Stimulated activated CD4-positive, alpha-beta T cell treated with anti-CD3 and anti-CD28 coated beads, Interleukin-15, amount 100 ng/mL, for 1 hour (primary cell): ENCODE measurements around the gene SMARCB1.

ENCODE experiments used
- DNase-seq, 2 donors: peaks; one replicate each; pipeline ENCODE4 v3.0.0-alpha.2; 2020; ENCODE audit warnings: low read depth in 1 of 2, low spot score in 1 of 2

SMARCB1 gene

DNA sequence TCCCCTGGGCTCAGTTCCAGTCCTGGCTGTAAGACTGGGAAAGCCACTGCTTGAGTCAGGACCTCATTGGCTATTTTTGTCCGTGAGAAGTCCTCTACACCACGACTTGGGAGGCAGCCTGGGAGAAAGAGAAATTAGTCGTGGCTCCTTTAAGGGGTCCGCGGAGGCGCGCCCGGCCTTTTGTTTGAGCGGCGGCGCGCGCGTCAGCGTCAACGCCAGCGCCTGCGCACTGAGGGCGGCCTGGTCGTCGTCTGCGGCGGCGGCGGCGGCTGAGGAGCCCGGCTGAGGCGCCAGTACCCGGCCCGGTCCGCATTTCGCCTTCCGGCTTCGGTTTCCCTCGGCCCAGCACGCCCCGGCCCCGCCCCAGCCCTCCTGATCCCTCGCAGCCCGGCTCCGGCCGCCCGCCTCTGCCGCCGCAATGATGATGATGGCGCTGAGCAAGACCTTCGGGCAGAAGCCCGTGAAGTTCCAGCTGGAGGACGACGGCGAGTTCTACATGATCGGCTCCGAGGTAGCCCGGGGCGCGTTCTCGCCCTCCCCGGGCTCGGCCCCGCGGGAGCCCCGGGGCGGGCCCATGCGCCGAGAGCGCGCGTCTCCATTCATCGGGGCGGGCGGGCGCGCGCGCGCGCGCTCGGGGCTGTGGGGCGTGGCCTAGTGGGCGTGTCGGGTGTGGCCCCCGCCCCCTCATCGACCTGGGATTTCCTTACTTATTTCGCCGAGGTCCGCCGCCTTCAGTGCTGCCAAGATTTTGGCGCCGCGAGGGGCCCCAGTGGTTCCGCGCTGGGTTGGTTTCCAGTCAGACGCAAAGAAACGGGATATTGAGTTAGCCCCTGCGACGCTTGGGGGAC lies at the start of gene SMARCB1:
Gene SMARCB1, plus strand, starts transcription at position 215 of the 848 bp plus-strand sequence. Its CDS starts 204 bp downstream, at position 419.
- DNase-seq, result peak; percentile 85 to 90

DNA sequence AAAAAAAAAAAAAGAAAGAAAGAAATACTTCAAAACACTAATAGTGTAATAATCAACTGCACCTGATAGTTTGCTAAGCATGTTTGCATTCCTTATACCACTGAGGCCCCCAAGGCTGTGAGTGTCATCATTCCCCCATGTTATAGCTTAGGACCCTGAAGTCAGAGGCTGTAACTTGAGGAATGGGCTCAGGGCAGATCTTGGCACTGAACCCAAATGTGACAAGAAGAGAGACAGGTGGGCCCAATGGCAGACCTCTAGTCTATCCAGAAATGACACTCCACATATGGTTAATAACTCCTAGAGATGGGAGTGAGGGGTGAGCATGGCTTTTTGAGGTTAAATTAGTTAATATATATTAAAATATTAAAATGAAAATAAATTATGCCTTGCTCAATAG lies 49.1 kb upstream of the SMARCB1 start:
- DNase-seq, result no peak

GRCh38 chr22:23742505-23743264 lies 44.1 kb upstream of the SMARCB1 start:
- DNase-seq, result no peak

- no peak for DNase-seq
These were observed 43.5 kb upstream of the SMARCB1 start for GRCh38 chr22:23743303-23743705.

- no peak for DNase-seq
These were observed 42.8 kb upstream of the SMARCB1 start for GRCh38 chr22:23744001-23744400.

DNA sequence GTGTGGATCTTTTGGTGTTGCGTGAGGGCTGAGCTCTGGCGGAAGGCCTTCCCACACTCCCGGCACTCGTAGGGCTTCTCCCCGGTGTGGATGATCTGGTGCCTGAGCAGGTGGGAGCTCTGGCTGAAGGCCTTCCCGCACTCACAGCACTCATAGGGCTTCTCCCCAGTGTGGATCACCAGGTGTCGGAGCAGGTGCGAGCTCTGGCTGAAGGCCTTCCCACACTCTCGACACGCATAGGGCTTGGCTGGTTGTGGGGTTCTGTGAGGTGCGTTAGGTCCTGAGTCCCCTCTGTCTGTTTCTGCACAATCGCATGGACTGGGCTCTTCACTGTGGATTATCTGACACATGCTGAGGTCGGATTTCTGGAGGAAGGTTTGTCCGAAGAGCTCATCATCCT lies 42.3 kb upstream of the SMARCB1 start:
- no peak for DNase-seq

DNA sequence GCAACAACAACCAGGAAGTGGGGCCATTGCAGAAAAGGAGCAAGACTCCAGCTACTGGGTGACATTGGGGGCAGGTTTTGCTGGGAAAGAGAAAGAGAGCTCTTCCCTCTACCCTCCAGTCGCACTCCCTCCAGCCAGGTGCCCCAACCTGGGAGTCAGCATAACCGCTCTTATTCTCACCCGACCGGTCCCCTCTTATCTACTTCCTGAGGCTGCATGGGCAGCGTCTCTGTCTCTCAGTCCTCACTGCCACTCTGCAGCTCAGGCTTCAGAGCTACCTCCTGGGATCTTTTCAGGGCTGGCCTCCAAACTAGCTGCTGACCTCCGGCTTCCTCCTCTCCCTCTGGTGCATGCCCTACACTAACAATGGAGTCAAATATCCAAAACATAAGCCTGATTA lies 41.0 kb upstream of the SMARCB1 start:
- no peak for DNase-seq

DNA sequence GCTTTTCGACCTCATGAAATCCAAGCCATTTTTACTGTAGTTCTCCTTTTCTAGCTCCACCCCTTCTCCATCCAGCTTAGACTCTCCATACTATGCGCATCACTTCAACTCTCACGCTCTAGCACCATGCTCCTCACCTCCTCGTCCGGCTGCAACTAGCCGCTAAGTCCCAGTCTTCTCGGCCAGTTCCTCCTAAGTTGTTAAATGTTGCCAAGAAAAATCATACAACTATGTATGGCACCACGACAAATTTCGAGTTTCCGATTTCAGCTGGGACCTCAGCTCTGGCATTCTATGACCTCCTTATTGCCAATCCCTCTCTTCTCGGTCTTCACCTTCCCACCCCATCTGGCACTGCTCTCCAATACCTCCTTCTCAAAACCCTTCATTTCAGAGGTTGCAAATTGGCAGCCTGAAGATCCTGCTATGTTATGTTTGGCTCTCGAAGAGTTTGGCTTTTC lies 36.9 kb upstream of the SMARCB1 start:
- no peak for DNase-seq

DNA sequence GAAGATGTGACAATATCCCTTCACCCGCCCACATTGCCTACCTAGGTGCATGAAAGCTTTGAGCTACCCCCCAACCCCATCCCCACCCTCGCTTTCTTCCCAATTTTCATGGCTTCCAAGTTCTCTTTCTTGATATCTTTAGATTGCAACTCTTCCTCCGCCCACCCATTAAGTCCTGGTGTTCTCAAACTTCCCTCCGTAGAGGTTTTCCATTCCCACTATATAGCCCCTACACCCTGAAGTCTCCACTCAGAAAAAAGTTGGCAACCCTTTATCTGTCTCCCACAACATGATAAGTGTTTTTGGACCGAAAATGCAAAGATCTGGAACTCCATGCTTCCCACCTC lies 36.4 kb upstream of the SMARCB1 start:
- DNase-seq, result no peak

DNA sequence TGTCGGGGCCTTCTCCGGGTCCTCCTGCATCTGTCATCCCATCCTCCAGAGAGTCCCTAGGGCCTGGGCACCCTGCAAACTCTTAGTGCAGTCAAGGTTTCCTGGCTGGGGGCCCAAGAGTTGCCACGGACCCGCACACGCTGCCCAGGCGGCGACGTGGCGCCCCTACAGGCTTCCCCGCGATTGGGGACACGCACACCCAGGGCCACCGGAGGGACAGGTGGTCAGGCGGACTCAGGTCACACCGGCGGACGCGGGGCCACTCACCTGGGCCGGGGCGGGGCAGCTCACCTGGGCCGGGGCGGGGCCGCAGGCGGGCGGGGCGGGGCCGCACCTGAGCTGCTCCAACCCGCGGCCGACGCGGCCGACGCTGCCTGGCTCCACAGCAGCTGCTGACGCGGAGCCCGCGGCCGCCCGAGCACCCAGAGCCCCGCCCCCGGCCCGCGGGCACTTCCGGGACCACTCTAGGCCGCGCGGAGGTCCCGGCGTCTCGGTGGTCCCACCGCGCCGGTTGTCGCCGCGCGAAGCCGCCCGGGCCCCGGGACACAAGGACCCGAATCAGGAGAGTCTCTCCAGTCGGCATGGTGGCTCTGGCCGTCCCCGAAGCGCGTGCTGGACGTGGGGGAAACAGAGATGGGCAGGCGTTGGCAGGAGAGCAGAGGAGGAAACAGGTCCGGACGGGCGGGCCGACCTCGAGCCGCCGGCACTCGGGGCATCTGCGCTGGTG lies 35.9 kb upstream of the SMARCB1 start, which contains the start of gene ZNF70:
Gene ZNF70, minus strand, starts transcription at position 399 of the 727 bp plus-strand sequence. CDS start 5,972 bp downstream, outside the sequence.
- peak; percentile 74 to 80 for DNase-seq

- no peak for DNase-seq
These were observed 35.2 kb upstream of the SMARCB1 start for GRCh38 chr22:23751441-23751996.

DNA sequence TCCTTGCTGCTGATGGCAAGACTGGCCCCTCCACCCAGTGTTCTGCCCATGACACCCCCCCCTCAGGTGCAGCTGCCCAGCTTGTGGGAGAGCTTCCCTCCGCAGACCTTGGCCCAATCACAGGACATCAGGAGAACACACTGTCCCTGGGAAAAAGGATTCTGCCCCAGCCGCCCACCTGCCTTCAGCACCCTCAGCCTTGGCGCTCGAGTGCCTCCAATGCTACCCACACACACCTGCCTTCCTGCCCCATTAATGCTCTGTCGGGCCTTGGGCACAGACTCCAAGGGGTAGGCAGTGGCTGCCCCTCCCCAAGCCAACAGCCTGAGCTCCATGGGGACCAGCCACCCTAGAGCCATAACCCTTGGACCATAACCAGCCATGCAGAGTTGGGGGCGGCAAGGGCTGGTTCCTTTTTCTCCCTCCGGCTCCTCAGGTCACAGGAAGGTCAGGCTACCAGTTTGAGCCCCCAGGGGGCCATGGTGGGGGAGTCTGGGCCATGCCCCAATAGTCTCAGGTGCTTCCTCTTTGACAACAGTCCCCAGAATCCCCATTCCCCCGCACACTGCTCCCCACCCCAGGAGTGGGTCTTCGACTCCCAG lies 34.6 kb upstream of the SMARCB1 start:
- DNase-seq, result no peak

DNA sequence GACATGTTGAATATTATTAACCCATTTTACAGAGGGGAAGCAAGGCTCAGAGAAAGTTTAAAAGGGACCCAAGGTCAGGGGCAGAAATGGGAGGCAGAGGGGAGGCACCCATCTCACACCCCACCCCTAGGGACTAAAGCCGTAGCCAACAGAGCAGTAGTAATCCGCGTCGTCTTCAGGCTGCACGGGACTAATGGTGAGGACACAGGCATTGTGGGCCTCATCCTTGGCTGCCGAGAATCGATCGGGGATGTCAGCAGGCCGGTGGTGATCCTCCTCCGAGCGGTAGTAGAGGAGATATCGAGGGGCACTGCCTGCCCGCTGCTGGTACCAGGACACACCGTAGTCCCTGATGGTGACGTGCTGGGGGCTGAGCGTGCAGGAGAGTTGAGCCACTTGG lies 34.0 kb upstream of the SMARCB1 start:
- no peak for DNase-seq

GRCh38 chr22:23753385-23753784 lies 33.4 kb upstream of the SMARCB1 start:
- DNase-seq, result no peak

DNA sequence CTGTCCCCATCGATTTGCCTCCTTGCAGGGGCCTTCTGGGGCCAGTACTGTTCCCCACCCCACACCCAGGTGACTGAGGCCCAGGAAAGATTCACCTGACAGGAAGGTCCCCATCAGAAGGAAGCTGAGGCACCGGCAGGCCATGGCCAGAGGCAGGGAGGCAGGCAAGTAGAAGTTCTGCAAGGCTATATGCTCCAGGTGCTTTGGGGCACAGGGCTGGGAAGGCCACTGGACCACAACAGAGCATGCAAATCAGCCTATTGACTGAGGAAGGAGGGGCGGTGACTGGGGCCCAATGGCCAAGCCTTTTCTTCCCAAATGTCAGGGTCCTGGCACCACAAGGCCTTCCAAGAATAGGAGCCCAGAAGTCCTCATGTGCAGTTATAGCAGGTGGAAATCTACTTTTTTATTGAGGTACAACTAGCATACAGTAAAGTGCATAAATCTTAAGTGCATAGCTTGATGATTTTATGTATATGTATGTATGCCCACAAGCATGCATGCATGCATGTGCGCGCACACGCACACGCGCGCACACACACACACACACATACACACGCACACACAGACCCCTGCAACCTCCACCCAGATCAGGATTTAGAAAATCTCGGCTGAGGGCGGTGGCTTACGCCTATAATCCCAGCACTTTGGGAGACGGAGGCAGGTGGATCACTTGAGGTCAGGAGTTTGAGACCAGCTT lies 32.4 kb upstream of the SMARCB1 start, which contains the start of gene VPREB3:
Gene VPREB3, minus strand, starts transcription at position 206 of the 700 bp plus-strand sequence. Its CDS starts 62 bp downstream, at position 144.
- DNase-seq, result no peak

GRCh38 chr22:23754980-23755636 lies 31.7 kb upstream of the SMARCB1 start:
- no peak for DNase-seq

DNA sequence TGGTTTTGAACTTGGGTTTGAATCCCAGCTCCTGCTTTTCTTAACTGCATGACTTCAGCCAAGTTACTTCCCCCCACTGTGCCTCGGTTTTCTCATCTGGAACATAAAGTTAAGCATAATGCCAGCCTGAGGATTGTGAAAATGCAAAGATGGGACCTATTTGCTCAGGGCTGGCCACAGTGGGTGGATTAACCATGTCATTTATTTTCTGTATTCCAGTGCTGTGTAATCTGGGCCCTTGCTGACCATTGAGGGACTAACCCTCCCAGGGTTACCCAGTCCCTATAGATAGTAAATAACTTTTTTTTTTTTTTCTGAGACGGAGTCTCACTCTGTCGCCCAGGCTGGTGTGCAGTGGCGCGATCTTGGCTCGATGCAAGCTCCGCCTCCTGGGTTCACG lies 31.1 kb upstream of the SMARCB1 start:
- no peak for DNase-seq

DNA sequence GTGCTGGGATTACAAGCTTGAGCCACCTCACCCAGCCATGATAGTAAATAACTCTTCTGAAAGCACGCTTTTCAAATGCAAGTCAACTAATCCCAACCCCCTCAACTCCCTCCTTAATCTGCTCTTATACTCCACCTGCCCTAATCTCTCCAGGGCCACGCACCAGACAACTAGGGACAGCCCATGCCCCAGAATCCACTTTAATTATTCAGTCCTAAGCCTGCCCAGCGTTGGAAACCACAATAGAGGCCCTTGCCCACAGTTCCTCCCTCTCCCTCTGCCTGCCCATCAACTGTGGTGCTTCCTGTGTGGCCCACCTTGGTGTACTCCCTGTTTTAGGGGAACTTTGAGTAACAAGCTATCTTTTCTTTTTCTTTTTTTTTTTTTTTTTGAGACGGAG lies 29.9 kb upstream of the SMARCB1 start:
- DNase-seq, result no peak

GRCh38 chr22:23759566-23759965 lies 27.2 kb upstream of the SMARCB1 start:
- no peak for DNase-seq

DNA sequence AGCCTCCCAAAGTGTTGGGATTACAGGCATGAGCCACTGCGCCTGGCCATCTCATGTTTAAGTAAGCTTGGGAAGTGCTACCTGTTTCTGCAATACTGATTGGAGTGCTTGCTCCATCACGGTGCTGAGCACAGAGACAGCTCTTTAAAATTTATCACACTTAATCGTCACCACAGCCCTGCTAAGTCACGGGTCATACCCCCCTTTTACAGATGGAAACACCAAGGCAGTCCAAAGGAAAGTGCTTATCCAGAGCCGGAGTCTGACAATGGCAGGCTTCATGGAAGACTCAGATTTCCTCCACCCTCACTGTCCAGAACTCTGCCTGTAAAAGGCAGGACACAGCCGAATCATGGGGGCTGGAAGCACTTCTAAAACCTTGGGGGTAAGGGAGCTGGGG lies 26.7 kb upstream of the SMARCB1 start:
- DNase-seq, result no peak
